Activated CD4-positive, CD25-positive, alpha-beta regulatory T cell treated with anti-CD3 and anti-CD28 coated beads, Interleukin-2, amount 50 U/mL, for 16 hours (primary cell): ENCODE results near the gene TMEM218.
"Not testable (repeated sequence)": the region's sequence is repeated elsewhere in the genome, so short reads cannot be mapped to it uniquely, and the experiment has no call there.

ENCODE experiments used
- DNase-seq: peaks from one replicate; pipeline ENCODE4 v3.0.0-alpha.2; 2020; ENCODE audit warnings: low read depth, low spot score

Gene TMEM218

DNA sequence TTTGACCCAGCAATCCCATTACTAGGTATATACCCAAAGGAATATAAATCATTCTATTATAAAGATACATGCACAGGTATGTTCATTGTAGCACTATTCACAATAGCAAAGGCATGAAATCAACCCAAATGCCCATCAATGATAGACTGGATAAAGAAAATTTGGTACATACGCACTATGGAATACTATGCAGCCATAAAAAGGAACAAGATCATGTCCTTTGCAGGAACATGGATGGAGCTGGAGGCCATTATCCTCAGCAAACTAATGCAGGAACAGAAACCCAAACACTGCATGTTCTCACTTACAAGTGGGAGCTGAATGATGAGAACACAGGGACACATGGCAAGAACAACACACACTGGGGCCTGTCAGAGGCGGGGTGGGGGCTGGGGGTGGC lies 55.3 kb downstream of the TMEM218 start:
- DNase-seq, result not testable (repeated sequence)

DNA sequence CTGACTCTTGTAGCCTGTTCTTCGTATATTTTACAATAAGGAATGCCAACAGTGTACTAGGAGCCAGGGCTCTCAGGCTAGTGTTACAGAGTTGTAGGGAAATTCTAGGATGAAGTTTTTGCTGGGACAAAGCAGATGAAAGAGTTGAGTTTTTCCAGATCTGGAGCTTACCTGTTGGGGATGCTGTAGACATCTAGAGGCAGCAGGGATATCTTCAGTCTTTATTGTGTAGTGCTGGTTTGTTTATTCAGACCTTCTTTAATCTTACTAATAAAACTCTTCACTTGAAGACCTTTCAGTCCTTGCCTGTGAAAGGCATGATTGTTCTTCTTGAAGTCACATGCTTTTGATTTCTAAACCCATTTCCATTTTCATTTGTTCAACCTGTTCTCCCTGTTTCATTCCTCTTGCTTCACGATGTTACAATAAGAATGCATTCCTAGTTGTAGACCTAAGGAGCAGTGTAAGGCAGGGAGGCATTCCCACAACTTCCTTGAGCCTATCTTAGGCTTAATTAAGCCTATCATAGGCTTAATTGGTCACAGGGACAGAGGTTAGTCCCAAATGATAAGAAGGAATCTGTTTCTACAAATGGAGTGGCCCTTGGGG lies 56.2 kb downstream of the TMEM218 start:
- DNase-seq, result no peak

DNA sequence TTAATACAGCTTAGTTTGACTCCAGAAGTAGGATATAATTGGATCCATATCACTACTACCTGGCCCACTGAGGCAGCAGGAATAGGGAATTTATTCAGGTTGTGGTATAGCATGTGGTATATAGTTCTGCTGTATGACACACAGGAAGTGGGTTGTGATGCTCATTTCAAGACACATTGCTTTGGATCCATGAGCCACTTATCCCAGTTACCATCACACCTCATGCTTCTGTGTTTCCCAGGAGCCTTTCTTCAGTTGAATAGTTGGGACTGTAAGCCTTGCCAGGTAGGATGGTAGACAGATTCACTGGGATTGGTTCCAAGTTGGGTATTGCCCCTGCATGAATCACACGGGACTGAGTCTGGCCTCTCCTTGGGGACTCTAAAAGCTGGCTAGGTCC lies 58.3 kb downstream of the TMEM218 start:
- DNase-seq, result no peak

DNA sequence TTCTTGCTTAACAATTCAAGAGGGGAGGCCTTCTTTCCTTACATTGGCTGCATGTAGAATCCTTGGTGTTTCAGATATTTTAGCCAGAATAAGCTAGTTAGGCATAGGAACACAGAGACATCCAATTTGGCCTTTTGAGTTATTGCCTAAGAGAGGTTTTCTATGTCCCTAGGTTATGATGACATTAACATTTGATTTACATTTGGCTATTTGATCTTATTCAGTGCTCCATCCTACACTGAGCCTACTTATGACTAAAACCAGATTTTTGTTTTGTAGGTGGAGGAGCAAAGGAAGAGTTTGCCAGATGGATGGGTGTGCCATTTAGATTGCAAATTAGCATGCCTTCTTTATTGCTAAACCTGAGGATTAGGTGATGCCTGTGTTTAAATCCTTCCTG lies 59.4 kb downstream of the TMEM218 start:
- no peak for DNase-seq

DNA sequence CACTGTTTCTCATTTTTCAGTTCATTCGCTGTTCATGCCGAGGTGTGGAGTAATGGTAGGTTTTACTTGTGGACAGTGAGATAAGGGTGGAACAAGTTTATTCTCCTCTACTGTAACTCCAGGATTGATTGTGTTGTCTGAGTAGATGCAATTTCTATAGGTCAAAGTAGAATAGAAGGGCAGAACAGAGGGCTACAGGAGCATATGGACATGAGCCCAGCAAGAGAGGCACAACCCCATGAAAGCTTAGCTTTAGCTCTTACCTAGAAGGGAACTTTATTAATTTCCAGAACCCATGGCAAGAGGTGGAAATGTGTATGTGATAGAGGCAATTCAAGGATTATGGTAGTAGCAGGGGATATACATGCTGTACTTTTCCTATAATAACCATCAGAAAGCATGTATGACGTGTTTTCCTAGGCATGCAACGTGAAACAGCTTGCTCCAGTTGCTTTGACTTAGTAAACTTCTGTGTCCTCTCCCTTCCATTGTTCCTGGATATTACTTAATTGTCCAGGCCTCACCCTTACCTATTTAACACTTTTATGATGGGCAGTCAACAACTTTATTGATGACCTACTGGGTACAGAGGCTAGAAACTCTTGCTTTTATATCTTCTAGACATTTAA lies 62.1 kb downstream of the TMEM218 start:
- no peak for DNase-seq
